Parathyroid adenoma (tissue), 2 donors: ENCODE measurements around the gene FTL.
"Not testable (repeated sequence)": the region's sequence is repeated elsewhere in the genome, so short reads cannot be mapped to it uniquely, and the experiment has no call there.

Source experiments
- H2AFZ ChIP-seq: fragments of 300-600 bp; sonication (generic); one replicate; pipeline ENCODE4 v1.7.0; 2017; ENCODE audit warnings: antibody characterized with exemption, mild to moderate bottlenecking
- H3K27ac ChIP-seq: fragments of 300-600 bp; sonication (generic); one replicate; pipeline ENCODE4 v1.7.0; 2017
- H3K27me3 ChIP-seq: fragments of 300-600 bp; sonication (generic); one replicate; pipeline ENCODE4 v1.7.0; 2017; ENCODE audit warnings: low read length; ENCODE audit not compliant: control insufficient read depth, insufficient read depth
- H3K36me3 ChIP-seq: fragments of 300-600 bp; sonication (generic); one replicate; pipeline ENCODE4 v1.7.0; 2017; ENCODE audit warnings: low read length; ENCODE audit not compliant: control insufficient read depth, insufficient read depth
- H3K4me1 ChIP-seq: fragments of 300-600 bp; sonication (generic); one replicate; pipeline ENCODE4 v1.7.0; 2017; ENCODE audit warnings: control low read depth
- H3K4me2 ChIP-seq: fragments of 300-600 bp; sonication (generic); one replicate; pipeline ENCODE4 v1.7.0; 2017; ENCODE audit warnings: low read length
- H3K4me3 ChIP-seq: fragments of 300-600 bp; sonication (generic); one replicate; pipeline ENCODE4 v1.7.0; 2017; ENCODE audit warnings: low read depth, low read length
- H3K79me2 ChIP-seq: fragments of 300-600 bp; sonication (generic); one replicate; pipeline ENCODE4 v1.7.0; 2017; ENCODE audit warnings: control low read depth
- H3K9ac ChIP-seq: fragments of 300-600 bp; sonication (generic); one replicate; pipeline ENCODE4 v1.7.0; 2017; ENCODE audit warnings: mild to moderate bottlenecking
- H3K9me3 ChIP-seq: fragments of 300-600 bp; sonication (generic); one replicate; pipeline ENCODE4 v1.7.0; 2017; ENCODE audit warnings: low read length; ENCODE audit not compliant: control insufficient read depth
- TF ChIP-seq, protein P1 (sequence below): fragments of 300-600 bp; sonication (generic); IDR thresholded peaks from one replicate; pipeline ENCODE4 v1.7.0; 2017; ENCODE audit warnings: antibody characterized with exemption, mild to moderate bottlenecking
- donor health status: primary hyperparathyroidism.

FTL gene

DNA sequence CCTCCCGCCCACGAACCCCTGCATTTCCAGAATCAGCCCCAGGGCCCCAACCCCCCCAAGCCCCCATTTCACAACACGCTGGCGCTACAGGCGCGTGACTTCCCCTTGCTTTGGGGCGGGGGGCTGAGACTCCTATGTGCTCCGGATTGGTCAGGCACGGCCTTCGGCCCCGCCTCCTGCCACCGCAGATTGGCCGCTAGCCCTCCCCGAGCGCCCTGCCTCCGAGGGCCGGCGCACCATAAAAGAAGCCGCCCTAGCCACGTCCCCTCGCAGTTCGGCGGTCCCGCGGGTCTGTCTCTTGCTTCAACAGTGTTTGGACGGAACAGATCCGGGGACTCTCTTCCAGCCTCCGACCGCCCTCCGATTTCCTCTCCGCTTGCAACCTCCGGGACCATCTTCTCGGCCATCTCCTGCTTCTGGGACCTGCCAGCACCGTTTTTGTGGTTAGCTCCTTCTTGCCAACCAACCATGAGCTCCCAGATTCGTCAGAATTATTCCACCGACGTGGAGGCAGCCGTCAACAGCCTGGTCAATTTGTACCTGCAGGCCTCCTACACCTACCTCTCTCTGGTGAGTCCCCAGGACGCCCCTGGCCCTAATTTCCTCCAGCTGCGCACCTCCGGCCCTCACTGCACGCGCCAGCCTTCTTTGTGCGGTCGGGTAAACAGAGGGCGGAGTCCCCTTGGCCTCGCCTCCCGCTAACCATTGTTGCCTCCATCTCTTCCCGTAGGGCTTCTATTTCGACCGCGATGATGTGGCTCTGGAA lies at the start of gene FTL:
Gene FTL, plus strand, starts transcription at position 270 of the 766 bp plus-strand sequence. Its CDS starts 199 bp downstream, at position 469.
- Histone ChIP-seq H3K4me1 (peaks cover 35% of the 10 kb centered on the region), H3K27ac (peak within 1 kb of the TSS; percentile 93)

DNA sequence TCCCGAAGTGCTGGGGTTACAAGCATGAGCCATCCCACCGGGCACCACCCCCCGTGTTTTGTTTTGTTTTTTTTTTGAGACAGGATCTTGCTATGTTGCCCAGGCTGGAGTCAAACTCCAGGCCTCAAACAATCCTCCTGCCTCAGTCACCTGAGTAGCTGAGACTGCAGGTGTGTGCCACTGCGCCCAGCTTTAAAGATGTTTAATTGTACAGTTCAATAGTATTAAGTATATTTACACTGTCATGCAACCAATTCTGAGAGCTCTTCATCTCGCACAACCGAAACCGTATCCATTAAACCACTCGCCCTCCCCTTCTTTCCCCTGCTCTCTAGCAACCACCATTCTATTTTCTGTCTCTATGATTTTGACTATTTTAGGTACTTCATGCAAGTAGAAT lies 49.4 kb upstream of the FTL start:
- TF ChIP-seq, protein P1, sequence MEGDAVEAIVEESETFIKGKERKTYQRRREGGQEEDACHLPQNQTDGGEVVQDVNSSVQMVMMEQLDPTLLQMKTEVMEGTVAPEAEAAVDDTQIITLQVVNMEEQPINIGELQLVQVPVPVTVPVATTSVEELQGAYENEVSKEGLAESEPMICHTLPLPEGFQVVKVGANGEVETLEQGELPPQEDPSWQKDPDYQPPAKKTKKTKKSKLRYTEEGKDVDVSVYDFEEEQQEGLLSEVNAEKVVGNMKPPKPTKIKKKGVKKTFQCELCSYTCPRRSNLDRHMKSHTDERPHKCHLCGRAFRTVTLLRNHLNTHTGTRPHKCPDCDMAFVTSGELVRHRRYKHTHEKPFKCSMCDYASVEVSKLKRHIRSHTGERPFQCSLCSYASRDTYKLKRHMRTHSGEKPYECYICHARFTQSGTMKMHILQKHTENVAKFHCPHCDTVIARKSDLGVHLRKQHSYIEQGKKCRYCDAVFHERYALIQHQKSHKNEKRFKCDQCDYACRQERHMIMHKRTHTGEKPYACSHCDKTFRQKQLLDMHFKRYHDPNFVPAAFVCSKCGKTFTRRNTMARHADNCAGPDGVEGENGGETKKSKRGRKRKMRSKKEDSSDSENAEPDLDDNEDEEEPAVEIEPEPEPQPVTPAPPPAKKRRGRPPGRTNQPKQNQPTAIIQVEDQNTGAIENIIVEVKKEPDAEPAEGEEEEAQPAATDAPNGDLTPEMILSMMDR, result no peak
- Histone ChIP-seq H3K9ac (no peak overlapping the region), H3K4me1 (no peaks in the 10 kb centered on the region), H3K4me3 (no peak overlapping the region), H3K4me2 (no peak overlapping the region), H3K36me3 (no peaks in the 10 kb centered on the region), H2AFZ (no peak overlapping the region), H3K27me3 (no peaks in the 10 kb centered on the region), H3K79me2 (peaks cover 2% of the 10 kb centered on the region), H3K27ac (no peak overlapping the region), H3K9me3 (no peaks in the 10 kb centered on the region)

More for the DNA sequence above, at the start of gene FTL:
- Histone ChIP-seq H3K9ac (peak within 1 kb of the TSS; percentile 86), H2AFZ (peak within 1 kb of the TSS; percentile 59), H3K4me2 (peak within 1 kb of the TSS; percentile 100), H3K36me3 (no peaks in the 10 kb centered on the region), H3K79me2 (peaks cover 5% of the 10 kb centered on the region), H3K27me3 (no peaks in the 10 kb centered on the region), H3K4me3 (peak within 1 kb of the TSS; percentile 94), H3K9me3 (no peaks in the 10 kb centered on the region)
- TF ChIP-seq, protein P1, result no peak

DNA sequence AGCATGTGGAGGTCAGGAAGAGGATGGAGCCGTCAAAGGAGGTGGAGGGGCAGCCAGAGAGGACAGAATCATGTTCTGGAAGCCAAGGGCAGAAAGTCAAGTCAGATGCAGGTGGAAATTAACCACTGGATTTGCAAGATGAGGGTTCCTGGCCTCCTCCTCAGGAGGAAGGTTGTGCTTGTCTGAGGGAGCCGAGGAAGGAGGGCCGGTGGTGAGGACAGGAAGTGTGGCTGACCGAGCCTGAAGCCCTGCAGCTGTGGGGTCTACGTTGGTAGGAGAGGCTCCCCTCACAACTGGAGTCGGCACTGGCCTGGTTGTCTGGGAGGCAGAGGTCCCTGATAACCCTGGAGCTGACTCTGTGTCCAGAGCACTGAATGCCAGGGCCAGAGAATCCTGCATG lies 47.0 kb upstream of the FTL start:
- Histone ChIP-seq H2AFZ (no peak overlapping the region), H3K9me3 (no peaks in the 10 kb centered on the region), H3K27me3 (no peaks in the 10 kb centered on the region), H3K4me1 (no peaks in the 10 kb centered on the region), H3K9ac (no peak overlapping the region), H3K4me3 (no peak overlapping the region), H3K36me3 (no peaks in the 10 kb centered on the region), H3K79me2 (no peaks in the 10 kb centered on the region), H3K27ac (no peak overlapping the region), H3K4me2 (no peak overlapping the region)
- TF ChIP-seq, protein P1, result no peak

DNA sequence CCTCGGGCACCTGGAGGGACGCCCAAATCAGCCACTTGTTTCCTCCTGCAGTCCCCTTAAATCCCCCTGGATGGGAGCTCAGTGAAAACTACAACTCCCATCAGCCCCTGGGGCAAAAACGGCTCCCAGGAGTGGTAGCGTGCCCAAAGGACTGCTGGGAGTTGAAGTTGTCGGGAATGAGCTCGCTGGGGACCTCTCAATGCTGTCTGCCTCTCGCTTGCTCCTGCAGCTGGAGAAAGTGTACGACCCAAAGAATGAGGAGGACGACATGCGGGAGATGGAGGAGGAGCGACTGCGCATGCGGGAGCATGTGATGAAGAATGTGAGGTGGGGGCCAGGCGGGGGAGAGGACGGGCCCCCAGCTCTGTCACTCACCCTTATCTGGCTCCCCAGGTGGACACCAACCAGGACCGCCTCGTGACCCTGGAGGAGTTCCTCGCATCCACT lies 46.3 kb upstream of the FTL start:
- Histone ChIP-seq H2AFZ (no peak overlapping the region), H3K4me3 (no peak overlapping the region), H3K9me3 (no peaks in the 10 kb centered on the region), H3K27me3 (no peaks in the 10 kb centered on the region), H3K36me3 (no peaks in the 10 kb centered on the region), H3K9ac (no peak overlapping the region), H3K4me1 (no peaks in the 10 kb centered on the region), H3K4me2 (no peak overlapping the region), H3K79me2 (no peaks in the 10 kb centered on the region), H3K27ac (no peak overlapping the region)
- TF ChIP-seq, protein P1, result no peak

DNA sequence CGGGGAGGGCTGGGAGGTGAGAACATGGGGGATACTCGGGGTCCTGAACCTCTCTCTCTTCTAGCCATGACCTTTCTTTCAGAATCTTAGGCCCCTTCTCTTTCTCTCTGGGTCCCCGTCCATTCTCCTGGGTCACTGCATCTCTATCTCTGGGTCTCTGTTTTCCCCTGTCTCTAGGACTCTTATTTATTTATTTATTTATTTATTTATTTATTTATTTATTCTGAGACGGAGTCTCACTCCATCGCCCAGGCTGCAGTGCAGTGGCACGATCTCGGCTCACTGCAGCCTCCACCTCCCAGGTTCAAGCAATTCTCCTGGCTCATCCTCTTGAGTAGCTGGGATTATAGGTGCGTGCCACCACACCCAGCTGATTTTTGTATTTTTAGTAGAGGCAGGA lies 45.8 kb upstream of the FTL start:
- not testable (repeated sequence) for H3K27ac ChIP-seq, H3K4me1 ChIP-seq, H2AFZ ChIP-seq, H3K36me3 ChIP-seq, H3K4me3 ChIP-seq, H3K79me2 ChIP-seq, H3K27me3 ChIP-seq, H3K9me3 ChIP-seq, H3K9ac ChIP-seq, H3K4me2 ChIP-seq
